ENCODE data around the gene CABP7. TPM values are rescaled to one million over a fixed set of nuclear protein-coding genes. Genes with fewer than 3 reads are reported as not detected.

The CABP7 gene
- polyA plus RNA-seq, 2 donors: 0.04 TPM

DNA sequence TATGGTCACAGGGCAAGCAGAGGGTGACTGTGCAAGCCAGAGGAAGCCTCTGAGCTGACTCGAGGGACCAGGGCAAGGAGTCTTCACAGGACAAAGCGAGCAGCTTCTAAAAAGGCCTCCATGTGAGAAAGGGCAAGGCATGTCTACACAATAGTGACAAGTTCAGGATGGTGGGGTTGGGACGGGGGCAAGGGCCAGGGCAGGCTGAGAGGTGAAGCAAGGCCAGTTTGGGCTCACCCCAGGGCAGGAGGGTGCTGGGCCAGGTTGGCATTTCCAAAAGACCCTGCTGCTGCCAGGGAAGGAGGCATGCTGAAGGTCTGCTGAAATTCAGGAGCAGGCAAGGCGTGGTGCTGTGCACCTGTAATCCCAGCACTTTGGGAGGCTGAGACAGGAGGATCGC is 12.3 kb upstream of the CABP7 start:
- no peaks in the 10 kb centered on the region for H3K36me3 ChIP-seq (ENCODE audit: control insufficient read depth in 2 of 2, insufficient read depth in 2 of 2, low read length in 1 of 2)
- no peak overlapping the region for H3K4me3 ChIP-seq (ENCODE audit: low read depth in 1 of 2, low read length in 2 of 2)
- no peak overlapping the region for H3K27ac ChIP-seq (ENCODE audit: low read depth in 2 of 2, low read length in 1 of 2)
- peaks cover 0 to 4% of the 10 kb centered on the region in 2 donors for H3K4me1 ChIP-seq (ENCODE audit: control insufficient read depth in 2 of 2, insufficient read depth in 2 of 2, low read length in 1 of 2)
- WGBS, 2 donors: 78 to 81% methylated on average over 5 of the region's 5 CpGs
- no peaks in the 10 kb centered on the region for H3K27me3 ChIP-seq (ENCODE audit: control insufficient read depth in 1 of 2, insufficient read depth in 2 of 2, low read length in 2 of 2)
- no peaks in the 10 kb centered on the region for H3K9me3 ChIP-seq (ENCODE audit: control insufficient read depth in 2 of 2, insufficient read depth in 1 of 2, low read depth in 1 of 2, low read length in 1 of 2)

DNA sequence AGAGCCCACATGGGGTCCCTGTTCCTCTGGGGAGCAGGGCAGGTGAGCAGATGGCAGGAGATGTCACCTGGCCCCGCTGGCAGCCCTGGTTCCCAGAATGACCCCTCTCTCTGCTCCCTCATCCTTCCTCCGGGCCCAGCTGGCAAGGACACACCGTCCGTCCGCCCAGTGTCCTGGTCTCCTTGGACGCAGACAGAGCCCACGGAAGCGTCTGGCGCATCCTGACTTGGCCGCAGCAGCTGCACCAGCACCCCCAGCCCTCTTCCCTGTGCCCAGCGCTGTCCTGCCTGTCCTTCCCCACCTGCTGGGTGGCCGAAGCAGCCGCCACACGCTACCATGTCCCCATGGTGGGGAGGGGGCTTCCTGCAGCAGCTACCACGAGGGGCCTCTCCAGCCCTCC is 9.6 kb upstream of the CABP7 start:
- H3K4me1 ChIP-seq (ENCODE audit: control insufficient read depth in 2 of 2, insufficient read depth in 2 of 2, low read length in 1 of 2): peaks cover 0 to under 1% of the 10 kb centered on the region in 2 donors
- H3K4me3 ChIP-seq (ENCODE audit: low read depth in 1 of 2, low read length in 2 of 2): no peak overlapping the region
- H3K27ac ChIP-seq (ENCODE audit: low read depth in 2 of 2, low read length in 1 of 2): no peak overlapping the region
- 82 to 86% methylated on average over 15 of the region's 15 CpGs for WGBS, 2 donors
- H3K36me3 ChIP-seq (ENCODE audit: control insufficient read depth in 2 of 2, insufficient read depth in 2 of 2, low read length in 1 of 2): no peaks in the 10 kb centered on the region
- H3K27me3 ChIP-seq (ENCODE audit: control insufficient read depth in 1 of 2, insufficient read depth in 2 of 2, low read length in 2 of 2): no peaks in the 10 kb centered on the region
- no peaks in the 10 kb centered on the region for H3K9me3 ChIP-seq (ENCODE audit: control insufficient read depth in 2 of 2, insufficient read depth in 1 of 2, low read depth in 1 of 2, low read length in 1 of 2)

DNA sequence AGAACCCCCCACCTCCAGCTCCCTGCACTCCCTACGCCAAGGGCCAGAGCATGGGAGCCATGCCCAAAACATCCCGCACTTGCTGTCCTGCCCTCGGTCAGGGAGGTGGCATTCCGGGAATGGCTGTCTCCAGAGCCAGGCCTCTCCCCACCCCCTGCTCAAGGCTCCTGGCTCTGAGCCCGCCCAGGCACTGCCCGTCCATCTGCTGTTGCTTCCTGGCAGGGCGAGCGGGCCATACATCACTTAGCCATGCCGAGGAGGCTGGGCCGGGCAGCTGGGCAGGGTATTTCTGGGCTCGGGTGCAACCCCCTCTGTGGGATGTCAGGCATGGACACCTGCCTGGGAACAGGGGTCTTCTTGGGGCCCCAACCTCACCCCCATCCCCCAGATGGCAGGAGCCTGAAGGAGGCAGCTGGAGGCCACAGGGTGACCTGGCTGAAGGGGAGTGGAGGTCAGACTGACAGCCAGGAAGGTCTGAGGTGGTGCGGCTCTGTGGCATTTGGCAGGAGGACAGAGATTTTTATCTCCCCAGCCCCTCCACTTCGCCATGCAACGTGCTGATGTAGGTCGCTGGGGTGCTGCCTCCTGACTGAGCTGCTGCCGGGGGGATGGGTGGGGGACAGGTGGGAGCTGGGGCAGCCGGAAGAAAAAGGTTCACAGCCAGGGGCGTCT is 8.7 kb upstream of the CABP7 start:
- Histone ChIP-seq H3K4me1 (ENCODE audit: control insufficient read depth in 2 of 2, insufficient read depth in 2 of 2, low read length in 1 of 2) (no peaks in the 10 kb centered on the region), H3K4me3 (ENCODE audit: low read depth in 1 of 2, low read length in 2 of 2) (no peak overlapping the region), H3K27ac (ENCODE audit: low read depth in 2 of 2, low read length in 1 of 2) (no peak overlapping the region), H3K27me3 (ENCODE audit: control insufficient read depth in 1 of 2, insufficient read depth in 2 of 2, low read length in 2 of 2) (no peaks in the 10 kb centered on the region), H3K9me3 (ENCODE audit: control insufficient read depth in 2 of 2, insufficient read depth in 1 of 2, low read depth in 1 of 2, low read length in 1 of 2) (no peaks in the 10 kb centered on the region), H3K36me3 (ENCODE audit: control insufficient read depth in 2 of 2, insufficient read depth in 2 of 2, low read length in 1 of 2) (no peaks in the 10 kb centered on the region)
- WGBS, 2 donors: 54 to 55% methylated on average over 18 of the region's 18 CpGs

DNA sequence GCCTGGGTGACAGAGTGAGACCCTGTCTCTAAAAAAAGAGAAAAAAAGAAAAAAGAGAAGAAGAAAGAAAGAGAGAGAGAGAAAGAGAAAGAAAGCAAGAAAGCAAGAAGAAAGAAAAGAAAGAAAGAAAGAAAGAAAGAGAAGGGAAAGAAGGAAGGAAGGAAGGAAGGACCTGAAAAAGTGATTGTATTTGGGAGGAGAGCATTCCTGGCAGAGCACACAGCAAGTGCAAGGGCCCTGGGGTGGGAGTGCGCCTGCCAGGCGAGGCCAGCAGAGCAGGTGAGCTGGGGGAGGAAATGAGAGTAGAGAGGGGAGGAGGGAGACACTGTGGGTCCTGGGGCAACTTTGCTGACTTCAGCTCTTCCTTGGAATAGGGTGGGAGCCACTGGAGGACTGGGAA is 7.7 kb upstream of the CABP7 start:
- 77 to 85% methylated on average over 2 of the region's 2 CpGs for WGBS, 2 donors
- Histone ChIP-seq H3K36me3 (ENCODE audit: control insufficient read depth in 2 of 2, insufficient read depth in 2 of 2, low read length in 1 of 2) (no peaks in the 10 kb centered on the region), H3K27me3 (ENCODE audit: control insufficient read depth in 1 of 2, insufficient read depth in 2 of 2, low read length in 2 of 2) (no peaks in the 10 kb centered on the region)

DNA sequence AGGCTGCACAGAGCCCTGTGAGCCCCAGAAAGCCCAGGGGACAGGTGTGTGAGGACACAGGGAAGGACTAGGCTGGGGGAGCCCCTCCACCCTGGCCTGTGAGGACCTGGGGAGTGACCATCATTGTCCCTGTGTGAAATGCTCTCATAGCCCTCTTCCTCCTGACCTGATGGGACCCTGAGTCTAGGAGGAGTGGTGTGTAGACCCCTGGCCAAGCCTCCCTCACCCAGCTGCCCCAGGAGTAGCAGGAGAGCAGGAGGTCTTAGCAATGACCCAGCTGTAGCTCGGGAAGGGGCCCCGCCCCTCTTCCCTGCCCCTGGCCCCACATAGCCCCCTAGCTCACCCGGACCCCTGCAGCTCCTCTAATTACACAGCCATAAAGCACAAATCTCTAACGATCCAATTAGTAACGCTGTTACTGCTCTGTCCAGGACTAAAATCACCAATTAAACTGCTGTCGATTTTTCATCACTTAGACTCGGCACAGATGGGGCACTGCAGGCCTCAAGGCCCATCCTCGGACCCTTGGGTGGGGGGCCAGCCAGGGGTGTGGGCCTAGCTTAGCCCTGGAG is 6.6 kb upstream of the CABP7 start:
- WGBS, 2 donors: 59 to 68% methylated on average over 8 of the region's 8 CpGs
- Histone ChIP-seq H3K27me3 (ENCODE audit: control insufficient read depth in 1 of 2, insufficient read depth in 2 of 2, low read length in 2 of 2) (no peaks in the 10 kb centered on the region), H3K4me3 (ENCODE audit: low read depth in 1 of 2, low read length in 2 of 2) (no peak overlapping the region), H3K4me1 (ENCODE audit: control insufficient read depth in 2 of 2, insufficient read depth in 2 of 2, low read length in 1 of 2) (no peaks in the 10 kb centered on the region), H3K27ac (ENCODE audit: low read depth in 2 of 2, low read length in 1 of 2) (no peak overlapping the region), H3K36me3 (ENCODE audit: control insufficient read depth in 2 of 2, insufficient read depth in 2 of 2, low read length in 1 of 2) (no peaks in the 10 kb centered on the region), H3K9me3 (ENCODE audit: control insufficient read depth in 2 of 2, insufficient read depth in 1 of 2, low read depth in 1 of 2, low read length in 1 of 2) (no peaks in the 10 kb centered on the region)

More for the DNA sequence above, 7.7 kb upstream of the CABP7 start:
- H3K27ac ChIP-seq (ENCODE audit: low read depth in 2 of 2, low read length in 1 of 2): no peak overlapping the region
- no peaks in the 10 kb centered on the region for H3K9me3 ChIP-seq (ENCODE audit: control insufficient read depth in 2 of 2, insufficient read depth in 1 of 2, low read depth in 1 of 2, low read length in 1 of 2)
- H3K4me1 ChIP-seq (ENCODE audit: control insufficient read depth in 2 of 2, insufficient read depth in 2 of 2, low read length in 1 of 2): no peaks in the 10 kb centered on the region
- no peak overlapping the region for H3K4me3 ChIP-seq (ENCODE audit: low read depth in 1 of 2, low read length in 2 of 2)

DNA sequence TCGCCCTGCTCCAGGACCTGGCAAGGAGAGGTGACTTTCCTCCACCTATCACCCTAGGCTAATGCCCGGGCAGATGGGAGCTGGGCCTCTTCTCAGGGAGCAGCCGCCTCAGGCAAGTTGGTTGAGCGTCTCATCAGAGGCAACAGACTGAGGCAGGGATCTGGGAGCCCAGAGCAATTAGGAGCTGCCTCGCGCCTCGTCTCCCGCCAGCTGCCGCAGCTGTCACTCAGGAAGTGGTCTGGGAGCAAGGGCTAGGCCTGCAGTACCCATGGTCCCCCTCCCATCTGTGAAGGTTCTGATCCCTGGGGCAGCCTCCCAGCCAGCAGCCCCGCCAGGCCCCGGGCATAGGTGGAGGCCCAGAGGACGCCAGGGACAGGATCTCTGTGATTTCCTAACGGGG is 4.6 kb upstream of the CABP7 start:
- Histone ChIP-seq H3K4me1 (ENCODE audit: control insufficient read depth in 2 of 2, insufficient read depth in 2 of 2, low read length in 1 of 2) (peaks cover 0 to 6% of the 10 kb centered on the region in 2 donors), H3K36me3 (ENCODE audit: control insufficient read depth in 2 of 2, insufficient read depth in 2 of 2, low read length in 1 of 2) (no peaks in the 10 kb centered on the region), H3K27ac (ENCODE audit: low read depth in 2 of 2, low read length in 1 of 2) (no peak overlapping the region), H3K27me3 (ENCODE audit: control insufficient read depth in 1 of 2, insufficient read depth in 2 of 2, low read length in 2 of 2) (peaks cover 0 to 4% of the 10 kb centered on the region in 2 donors), H3K4me3 (ENCODE audit: low read depth in 1 of 2, low read length in 2 of 2) (no peak overlapping the region), H3K9me3 (ENCODE audit: control insufficient read depth in 2 of 2, insufficient read depth in 1 of 2, low read depth in 1 of 2, low read length in 1 of 2) (no peaks in the 10 kb centered on the region)
- WGBS, 2 donors: 59 to 63% methylated on average over 13 of the region's 13 CpGs

DNA sequence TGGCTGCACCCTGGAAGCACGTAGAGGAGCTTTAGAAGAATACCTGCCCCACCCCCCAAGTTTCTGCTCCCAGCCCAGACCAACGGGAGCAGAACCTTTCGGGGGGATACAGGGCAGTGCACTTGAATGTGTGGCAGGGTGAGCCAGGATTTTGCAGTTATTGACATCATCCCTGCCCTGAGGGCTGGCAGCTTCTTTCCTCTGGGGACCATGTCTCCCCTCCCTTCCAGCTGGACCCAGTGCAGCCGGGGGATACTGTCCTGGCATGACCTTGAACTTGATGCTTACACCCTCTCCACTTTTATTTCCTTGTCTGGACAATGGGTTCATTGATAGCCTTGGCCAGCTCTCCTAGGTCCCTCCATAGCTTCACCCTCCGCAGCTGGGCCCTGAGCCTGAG is 4.1 kb upstream of the CABP7 start:
- no peaks in the 10 kb centered on the region for H3K9me3 ChIP-seq (ENCODE audit: control insufficient read depth in 2 of 2, insufficient read depth in 1 of 2, low read depth in 1 of 2, low read length in 1 of 2)
- 61 to 77% methylated on average over 5 of the region's 5 CpGs for WGBS, 2 donors
- no peak overlapping the region for H3K4me3 ChIP-seq (ENCODE audit: low read depth in 1 of 2, low read length in 2 of 2)
- H3K36me3 ChIP-seq (ENCODE audit: control insufficient read depth in 2 of 2, insufficient read depth in 2 of 2, low read length in 1 of 2): no peaks in the 10 kb centered on the region
- H3K27ac ChIP-seq (ENCODE audit: low read depth in 2 of 2, low read length in 1 of 2): no peak overlapping the region
- H3K27me3 ChIP-seq (ENCODE audit: control insufficient read depth in 1 of 2, insufficient read depth in 2 of 2, low read length in 2 of 2): peaks cover 0 to 9% of the 10 kb centered on the region in 2 donors
- peaks cover 0 to 9% of the 10 kb centered on the region in 2 donors for H3K4me1 ChIP-seq (ENCODE audit: control insufficient read depth in 2 of 2, insufficient read depth in 2 of 2, low read length in 1 of 2)

DNA sequence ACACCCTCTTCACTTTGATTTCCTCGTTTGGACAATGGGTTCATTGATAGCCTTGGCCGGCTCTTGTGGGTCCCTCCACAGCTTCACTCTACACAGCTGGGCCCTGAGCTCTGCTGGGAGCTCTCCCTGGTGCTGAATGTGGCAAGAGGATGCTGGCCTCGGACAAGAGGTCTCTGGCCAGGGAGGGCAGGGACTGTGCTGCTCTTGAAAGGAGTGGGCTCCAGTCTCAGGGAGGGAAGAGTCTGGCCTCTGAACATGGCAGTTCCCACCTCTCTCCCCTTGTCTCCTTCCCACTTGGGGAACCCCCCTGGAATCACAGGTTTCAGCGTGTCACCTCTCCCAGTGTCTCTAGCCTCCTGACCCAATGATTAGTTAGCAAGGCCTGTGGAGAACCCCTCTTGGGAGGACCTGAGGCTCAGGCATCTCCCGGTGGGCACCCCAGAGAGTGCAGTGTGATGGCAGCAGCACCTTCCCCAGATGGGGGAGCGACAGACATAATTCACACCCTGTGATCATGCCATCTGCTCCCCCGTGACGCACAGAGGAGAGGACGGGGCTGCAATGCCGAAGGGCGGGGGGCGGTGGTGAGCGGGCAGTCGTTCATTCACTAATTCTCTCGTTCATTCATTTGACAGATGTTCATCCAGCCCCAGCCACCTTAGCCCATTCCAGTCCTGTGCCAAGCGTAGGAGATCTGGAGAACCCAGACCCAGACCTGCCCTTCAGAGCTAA is 2.8 kb upstream of the CABP7 start:
- H3K27me3 ChIP-seq (ENCODE audit: control insufficient read depth in 1 of 2, insufficient read depth in 2 of 2, low read length in 2 of 2): peaks cover 0 to 14% of the 10 kb centered on the region in 2 donors
- WGBS, 2 donors: 69 to 71% methylated on average over 16 of the region's 16 CpGs
- H3K9me3 ChIP-seq (ENCODE audit: control insufficient read depth in 2 of 2, insufficient read depth in 1 of 2, low read depth in 1 of 2, low read length in 1 of 2): no peaks in the 10 kb centered on the region
- H3K36me3 ChIP-seq (ENCODE audit: control insufficient read depth in 2 of 2, insufficient read depth in 2 of 2, low read length in 1 of 2): no peaks in the 10 kb centered on the region
- H3K4me3 ChIP-seq (ENCODE audit: low read depth in 1 of 2, low read length in 2 of 2): no peak overlapping the region
- peaks cover 0 to 9% of the 10 kb centered on the region in 2 donors for H3K4me1 ChIP-seq (ENCODE audit: control insufficient read depth in 2 of 2, insufficient read depth in 2 of 2, low read length in 1 of 2)
- H3K27ac ChIP-seq (ENCODE audit: low read depth in 2 of 2, low read length in 1 of 2): no peak overlapping the region

DNA sequence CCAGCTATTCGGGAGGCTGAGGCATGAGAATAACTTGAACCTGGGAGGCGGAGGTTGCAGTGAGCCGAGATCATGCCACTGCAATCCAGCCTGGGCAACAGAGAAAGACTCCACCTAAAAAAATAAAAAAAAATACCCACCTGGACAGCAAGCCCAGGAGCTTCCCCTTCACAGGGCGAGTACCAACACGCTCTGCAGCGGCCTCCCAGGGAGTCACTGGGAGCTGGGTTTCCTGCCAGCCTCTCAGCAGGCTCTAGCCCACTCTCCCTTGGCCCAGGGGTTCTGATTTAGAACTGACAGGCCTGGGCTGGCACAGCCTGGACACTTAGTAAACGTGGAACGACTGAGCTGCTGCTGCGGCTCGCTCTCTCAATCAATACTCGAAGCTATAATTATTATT is 2.0 kb upstream of the CABP7 start:
- Histone ChIP-seq H3K9me3 (ENCODE audit: control insufficient read depth in 2 of 2, insufficient read depth in 1 of 2, low read depth in 1 of 2, low read length in 1 of 2) (no peaks in the 10 kb centered on the region), H3K27ac (ENCODE audit: low read depth in 2 of 2, low read length in 1 of 2) (no peak overlapping the region), H3K27me3 (ENCODE audit: control insufficient read depth in 1 of 2, insufficient read depth in 2 of 2, low read length in 2 of 2) (peaks cover 0 to 14% of the 10 kb centered on the region in 2 donors), H3K4me3 (ENCODE audit: low read depth in 1 of 2, low read length in 2 of 2) (no peak overlapping the region), H3K36me3 (ENCODE audit: control insufficient read depth in 2 of 2, insufficient read depth in 2 of 2, low read length in 1 of 2) (no peaks in the 10 kb centered on the region), H3K4me1 (ENCODE audit: control insufficient read depth in 2 of 2, insufficient read depth in 2 of 2, low read length in 1 of 2) (peaks cover 0 to 9% of the 10 kb centered on the region in 2 donors)
- WGBS, 2 donors: 63 to 76% methylated on average over 11 of the region's 11 CpGs
